GM18868 (cell line): ENCODE measurements around the gene CHD1L.
"Not testable (repeated sequence)": the region's sequence is repeated elsewhere in the genome, so short reads cannot be mapped to it uniquely, and the experiment has no call there.

Experiments used
- ATAC-seq: cut with Tn5 transposase; IDR thresholded peaks from one replicate; pipeline ENCODE4 v1.9.1; 2021; ENCODE audit warnings: mild to moderate bottlenecking, moderate library complexity; ENCODE audit not compliant: unreplicated experiment

The CHD1L gene

GRCh38 chr1:147264158-147264768 is 21.8 kb downstream of the CHD1L start:
- no peak for ATAC-seq

GRCh38 chr1:147266381-147266780 is 23.9 kb downstream of the CHD1L start:
- no peak for ATAC-seq

- ATAC-seq, result no peak
These were observed 25.2 kb downstream of the CHD1L start for GRCh38 chr1:147267711-147268110.

DNA sequence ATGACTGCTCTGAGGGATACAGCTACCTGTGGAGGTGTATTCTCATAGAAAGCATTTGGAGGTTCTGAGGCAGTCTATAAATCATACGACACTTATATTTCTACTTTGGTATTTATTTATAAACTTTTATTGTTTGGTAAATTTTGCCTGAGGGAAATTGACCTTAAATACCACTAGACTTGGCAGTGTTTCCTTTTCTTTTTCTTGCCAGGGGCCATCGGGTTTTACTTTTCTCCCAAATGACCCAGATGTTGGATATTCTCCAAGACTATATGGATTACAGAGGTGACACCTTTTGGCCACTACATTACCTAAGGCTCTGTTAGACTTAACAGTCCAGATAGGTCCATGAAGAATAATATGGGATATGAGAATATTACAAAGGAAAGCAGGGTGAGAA is 28.2 kb downstream of the CHD1L start:
- no peak for ATAC-seq

GRCh38 chr1:147272042-147272441 is 29.6 kb downstream of the CHD1L start:
- no peak for ATAC-seq

DNA sequence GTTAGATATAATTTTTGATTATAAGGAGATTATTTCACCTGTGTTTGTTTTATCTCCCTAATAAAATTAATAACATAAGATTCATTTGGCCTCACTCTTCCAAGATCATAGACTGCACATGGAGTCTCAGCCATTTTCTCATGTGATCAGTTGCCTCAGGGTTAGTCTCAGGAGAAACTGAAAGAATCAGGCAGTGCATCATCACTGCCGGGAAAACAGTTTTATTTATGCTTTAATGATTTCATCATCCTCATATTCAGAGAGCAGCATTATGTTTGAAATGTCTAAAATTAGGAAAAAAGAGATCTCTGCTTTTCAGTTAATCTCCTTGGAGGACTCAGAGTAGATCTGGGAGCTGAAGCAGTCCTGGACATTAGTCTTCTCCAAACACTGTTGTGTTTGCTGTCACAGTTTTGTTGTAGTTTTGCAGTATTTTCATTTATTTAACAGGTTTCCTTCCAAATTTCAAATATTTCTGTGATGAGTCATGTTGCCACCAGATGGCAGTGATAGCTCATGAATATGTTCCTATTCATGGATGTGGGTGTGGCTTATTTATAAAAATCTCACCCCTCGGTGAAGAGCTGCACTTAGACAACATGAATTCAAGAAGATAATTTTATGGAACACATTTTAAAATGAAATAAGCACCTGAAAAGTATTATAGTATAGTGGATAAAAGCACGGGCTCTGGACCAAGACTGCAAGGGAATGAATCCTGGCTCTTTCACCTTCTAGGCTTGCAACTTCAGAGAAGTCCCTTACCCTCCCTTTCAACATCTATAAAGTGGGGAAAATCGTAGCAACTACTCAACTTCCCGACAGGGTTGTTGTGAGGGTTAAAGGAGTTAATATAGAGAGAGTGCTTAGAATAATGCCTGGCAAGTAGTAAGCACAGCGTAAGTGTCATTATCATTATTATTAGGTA is 31.2 kb downstream of the CHD1L start:
- no peak for ATAC-seq

DNA sequence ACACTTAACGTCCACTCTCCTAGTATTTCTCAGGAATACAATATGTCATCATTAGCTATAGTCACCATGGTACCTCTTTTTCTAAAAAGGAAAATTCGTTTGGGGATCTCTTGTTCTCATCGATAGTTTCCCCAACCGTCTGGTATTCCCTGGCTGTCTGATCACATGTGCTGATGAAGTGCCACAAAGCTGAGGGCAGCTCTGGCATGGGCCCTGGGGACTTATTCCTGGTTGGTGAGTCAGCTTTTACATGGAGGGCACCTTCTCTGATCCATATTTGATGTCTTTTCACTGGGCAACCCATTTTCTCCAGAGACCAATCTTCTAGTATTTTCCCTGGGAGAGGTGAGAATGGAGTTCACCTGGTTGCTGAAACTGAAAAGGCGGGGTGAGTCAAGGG is 39.5 kb downstream of the CHD1L start:
- no peak for ATAC-seq

- no peak for ATAC-seq
These were observed 40.5 kb downstream of the CHD1L start for GRCh38 chr1:147283011-147283410.

DNA sequence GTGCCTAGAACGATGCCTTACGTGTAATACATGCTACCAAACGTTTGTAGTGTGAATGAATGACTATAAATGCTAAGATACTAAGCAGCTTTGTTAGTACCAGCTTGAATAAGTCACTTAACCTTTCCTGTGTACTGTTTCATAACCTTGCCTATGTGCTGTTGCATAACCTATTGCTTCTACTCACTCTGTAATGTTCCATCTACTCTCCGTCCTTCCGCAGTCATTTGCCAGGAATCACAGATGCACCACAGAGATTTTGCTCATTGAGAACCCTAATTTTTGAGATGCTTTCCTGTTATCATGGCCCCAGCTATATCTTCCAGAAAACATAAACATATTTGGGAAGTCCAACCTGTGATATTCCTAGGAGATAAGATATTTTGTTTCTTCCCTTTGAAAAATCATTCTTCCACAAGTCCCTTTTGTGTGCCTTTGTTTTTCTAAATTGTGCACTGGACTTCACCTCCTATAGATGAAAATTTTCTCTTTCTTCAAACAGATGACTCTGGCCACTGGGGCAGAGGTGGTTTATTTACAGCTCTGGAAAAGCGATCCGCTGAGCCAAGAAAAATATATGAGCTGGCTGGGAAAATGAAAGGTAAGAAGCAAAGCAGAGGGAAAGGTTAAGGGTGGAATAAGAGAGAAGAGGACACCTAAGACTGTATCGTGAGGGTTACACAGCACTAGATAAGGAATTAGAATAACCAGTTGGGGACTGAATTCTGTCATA is 44.8 kb downstream of the CHD1L start:
- ATAC-seq, result no peak

- no peak for ATAC-seq
These were observed 49.5 kb downstream of the CHD1L start for GRCh38 chr1:147292012-147292411.

DNA sequence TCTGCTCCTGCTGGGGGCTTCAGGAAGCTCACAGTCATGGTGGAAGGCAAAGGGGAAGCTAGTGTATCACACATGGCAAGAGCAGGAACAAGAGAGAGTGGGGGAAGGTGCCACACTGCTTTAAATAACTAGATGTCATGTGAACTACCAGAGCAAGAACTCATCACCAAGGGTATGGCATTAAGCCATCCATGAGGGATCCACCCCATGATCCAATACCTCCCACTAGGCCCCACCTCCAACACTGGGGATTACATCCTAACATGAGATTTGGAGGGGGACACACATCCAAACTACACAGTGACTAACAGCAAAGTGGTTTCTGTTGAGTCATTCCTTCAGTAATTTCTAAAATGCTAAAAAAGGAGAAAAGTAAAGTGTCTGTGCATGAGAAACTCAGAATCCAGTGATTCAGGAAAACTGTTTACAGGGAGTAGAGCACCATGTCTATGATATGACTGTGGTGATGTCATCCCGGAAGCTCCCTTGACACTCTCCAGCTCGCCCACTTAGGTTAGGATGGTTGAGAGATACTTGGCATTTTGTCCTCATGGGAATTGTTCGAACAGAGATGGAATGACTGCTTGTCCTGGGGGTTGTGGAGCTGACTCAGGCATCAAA is 50.3 kb downstream of the CHD1L start:
- no peak for ATAC-seq

DNA sequence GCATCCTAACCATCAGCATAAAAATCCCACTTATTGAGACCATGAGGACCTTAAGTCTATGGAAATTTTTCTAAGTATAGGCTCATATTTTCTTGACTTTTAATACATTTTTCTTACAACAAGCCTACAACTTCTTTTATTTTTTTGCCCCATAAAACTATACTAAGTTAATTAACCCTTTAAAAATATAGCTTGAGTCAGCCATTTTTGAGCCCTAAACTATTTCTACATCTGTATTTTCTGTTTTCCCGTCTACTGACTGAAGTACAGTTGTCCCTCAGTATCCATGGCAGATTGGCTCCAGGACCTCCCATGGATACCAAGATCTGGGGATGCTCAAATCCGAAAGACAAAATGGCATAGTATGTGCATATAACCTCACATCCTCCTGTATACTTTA is 55.0 kb downstream of the CHD1L start:
- ATAC-seq, result no peak

GRCh38 chr1:147305803-147306202 is 63.3 kb downstream of the CHD1L start:
- ATAC-seq, result not testable (repeated sequence)

DNA sequence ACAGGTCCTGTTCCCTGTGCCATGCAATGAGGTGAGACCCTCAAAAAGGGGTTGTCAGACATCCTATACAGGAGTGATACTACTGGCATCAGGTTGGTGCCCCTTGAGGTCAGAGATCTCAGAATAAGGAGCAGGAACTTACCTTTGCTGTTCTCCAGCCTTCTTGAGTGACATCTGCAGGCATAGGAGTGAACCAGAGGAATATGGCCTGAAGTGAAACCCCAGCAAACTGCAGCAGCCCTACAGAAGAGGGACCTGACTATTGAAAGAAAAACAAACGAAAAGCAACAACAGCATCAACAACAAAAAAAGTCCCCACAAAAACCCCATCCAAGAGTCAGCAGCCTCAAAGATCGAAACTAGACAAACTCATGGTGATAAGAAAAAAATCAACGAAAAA is 74.5 kb downstream of the CHD1L start:
- ATAC-seq, result no peak

GRCh38 chr1:147326933-147327687 is 84.6 kb downstream of the CHD1L start:
- ATAC-seq, result not testable (repeated sequence)

DNA sequence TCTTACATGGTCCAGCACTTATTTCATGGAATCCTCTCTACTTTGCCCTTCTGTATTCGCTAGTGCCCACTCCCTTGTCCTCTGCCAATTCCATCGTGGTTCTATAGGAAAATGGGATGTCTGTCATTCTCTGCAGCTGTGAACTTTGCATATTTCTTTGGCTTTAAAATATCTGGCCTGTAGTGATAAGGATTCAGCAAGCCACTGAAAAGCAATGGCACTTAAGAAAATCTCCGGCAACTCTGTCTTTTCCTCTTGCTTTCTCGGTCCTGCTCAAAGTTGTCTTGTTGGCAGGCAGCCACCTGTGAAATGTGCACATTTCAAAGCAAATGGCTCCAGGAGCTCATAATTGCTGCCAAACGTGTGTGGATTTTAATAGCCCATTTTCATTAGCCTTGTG is 91.8 kb downstream of the CHD1L start:
- no peak for ATAC-seq

- no peak for ATAC-seq
These were observed 93.8 kb downstream of the CHD1L start for GRCh38 chr1:147336291-147336690.

- ATAC-seq, result no peak
These were observed 94.7 kb downstream of the CHD1L start for GRCh38 chr1:147337040-147337630.

DNA sequence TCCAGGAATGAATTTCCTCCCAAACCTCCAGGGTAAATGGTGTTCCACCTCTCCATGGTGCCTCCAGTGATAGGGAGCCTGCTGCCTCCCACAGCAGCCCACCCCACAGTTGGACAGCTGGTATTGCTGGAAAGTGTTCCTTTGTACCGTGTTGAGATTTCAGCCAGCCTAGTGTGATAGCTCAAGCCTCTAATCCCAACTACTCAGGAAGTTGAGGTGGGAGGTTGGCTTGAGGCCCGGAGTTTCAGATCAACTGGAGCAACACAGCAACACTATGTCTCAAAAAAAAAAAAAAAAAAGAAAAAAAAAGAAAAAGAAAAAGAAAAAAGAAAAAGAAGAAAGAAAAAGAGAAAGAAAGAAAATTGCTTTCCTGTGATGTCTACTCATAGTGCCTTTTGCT is 96.1 kb downstream of the CHD1L start:
- ATAC-seq, result no peak

- no peak for ATAC-seq
These were observed 98.8 kb downstream of the CHD1L start for GRCh38 chr1:147341246-147341645.
